ENCODE measurements around the gene NR5A1.

DNA sequence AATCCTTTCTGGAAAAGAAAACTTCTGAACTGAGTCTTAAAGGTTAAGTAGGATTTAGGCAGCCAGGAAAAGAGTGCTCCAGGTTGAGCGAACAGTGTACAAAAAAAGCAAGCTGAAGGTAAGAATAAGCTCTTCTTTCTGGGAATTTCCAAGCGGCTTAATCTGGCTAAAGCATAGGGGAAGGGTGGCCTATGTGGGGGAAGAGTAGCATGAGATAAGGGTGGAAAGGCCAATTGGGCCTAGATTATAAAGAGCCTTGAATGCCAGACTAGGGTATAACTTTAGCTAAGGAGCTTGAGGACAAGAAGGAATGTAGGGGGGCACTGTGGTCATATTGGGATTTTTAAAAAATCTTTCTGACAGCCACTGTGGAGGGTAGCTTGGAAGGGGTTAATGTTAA lies 37.3 kb upstream of the NR5A1 start:
- TF ChIP-seq, protein P1, sequence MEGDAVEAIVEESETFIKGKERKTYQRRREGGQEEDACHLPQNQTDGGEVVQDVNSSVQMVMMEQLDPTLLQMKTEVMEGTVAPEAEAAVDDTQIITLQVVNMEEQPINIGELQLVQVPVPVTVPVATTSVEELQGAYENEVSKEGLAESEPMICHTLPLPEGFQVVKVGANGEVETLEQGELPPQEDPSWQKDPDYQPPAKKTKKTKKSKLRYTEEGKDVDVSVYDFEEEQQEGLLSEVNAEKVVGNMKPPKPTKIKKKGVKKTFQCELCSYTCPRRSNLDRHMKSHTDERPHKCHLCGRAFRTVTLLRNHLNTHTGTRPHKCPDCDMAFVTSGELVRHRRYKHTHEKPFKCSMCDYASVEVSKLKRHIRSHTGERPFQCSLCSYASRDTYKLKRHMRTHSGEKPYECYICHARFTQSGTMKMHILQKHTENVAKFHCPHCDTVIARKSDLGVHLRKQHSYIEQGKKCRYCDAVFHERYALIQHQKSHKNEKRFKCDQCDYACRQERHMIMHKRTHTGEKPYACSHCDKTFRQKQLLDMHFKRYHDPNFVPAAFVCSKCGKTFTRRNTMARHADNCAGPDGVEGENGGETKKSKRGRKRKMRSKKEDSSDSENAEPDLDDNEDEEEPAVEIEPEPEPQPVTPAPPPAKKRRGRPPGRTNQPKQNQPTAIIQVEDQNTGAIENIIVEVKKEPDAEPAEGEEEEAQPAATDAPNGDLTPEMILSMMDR (IDR thresholded peaks at IDR 0.05), result no peak
- TF ChIP-seq POLR2A (IDR thresholded peaks at IDR 0.05), result no peak
- TF ChIP-seq EP300 (IDR thresholded peaks at IDR 0.05), result no peak
